HepG2 (cell line): ENCODE results near the gene PPFIA2. TPM values are rescaled to one million over a fixed set of nuclear protein-coding genes. Genes with fewer than 3 reads are reported as not detected.

Experiments used
- ATAC-seq: fragments of 200-7000 bp; cut with Tn5 transposase; 3 replicates; pipeline ENCODE4 v1.9.1; 2020; ENCODE audit warnings: mild to moderate bottlenecking, moderate library complexity
- BruUV-seq: library from RNA; stranded (reverse); fragments of 400-500 nt; replicated peaks from 2 replicates; lab custom pipeline; 2021; lab: Mats Ljungman, UMichigan
- CTCF ChIA-PET: fragments of 300-600 bp; formaldehyde crosslinking; extraction: SDS; loops from one replicate; lab custom pipeline; 2021; ENCODE audit warnings: low total read pairs, inconsistent platforms, low intra/inter-chr PET ratio; lab: Yijun Ruan, JAX
- POLR2A ChIA-PET: fragments of 350-600 bp; sonication (Branson Sonifier 250); formaldehyde crosslinking; loops from one replicate; lab custom pipeline; 2020; ENCODE audit warnings: antibody characterized with exemption, inconsistent platforms; lab: Yijun Ruan, JAX
- DNase-seq: peaks from one replicate; pipeline ENCODE4 v3.0.0-alpha.2; 2015; ENCODE audit warnings: low spot score
- FAIRE-seq: peaks from 3 replicates; lab custom pipeline; 2011; peaks lifted over from hg19 to GRCh38; lab: Jason Lieb, UNC
- H2AFZ ChIP-seq: one replicate; pipeline ENCODE4 v1.6.1; 2011; ENCODE audit warnings: low read length, inconsistent platforms
- H3K27ac ChIP-seq: fragments of 300-600 bp; 3 replicates; pipeline ENCODE4 v1.8.0; 2011; ENCODE audit warnings: mixed run types, mild to moderate bottlenecking, mixed read lengths, low read length, inconsistent platforms; ENCODE audit not compliant: insufficient read depth; ENCODE audit errors: extremely low read length
- H3K27me3 ChIP-seq, 2 experiments: fragments of 200-600 bp in 1 of 2; 2 replicates in 1 of 2; 3 replicates in 1 of 2; pipeline versions ENCODE4 v1.6.0 to v1.8.0; 2011; ENCODE audit warnings: low read length in 2 of 2, mild to moderate bottlenecking in 2 of 2, moderate library complexity in 2 of 2, inconsistent platforms in 1 of 2; ENCODE audit not compliant: insufficient read depth in 2 of 2, control insufficient read depth in 1 of 2
- H3K36me3 ChIP-seq, 2 experiments: fragments of 200-600 bp in 1 of 2; replicated peaks in 1 of 2; 2 replicates in 1 of 2; 3 replicates in 1 of 2; pipeline versions ENCODE4 v1.5.1 to v1.8.0; 2011; ENCODE audit warnings: low read length in 2 of 2, inconsistent platforms in 1 of 2; ENCODE audit not compliant: insufficient read depth in 2 of 2, control insufficient read depth in 1 of 2
- H3K4me1 ChIP-seq: 2 replicates; pipeline ENCODE4 v1.5.1; 2012; ENCODE audit warnings: low read length, inconsistent platforms; ENCODE audit not compliant: insufficient read depth
- H3K4me2 ChIP-seq: 2 replicates; pipeline ENCODE4 v1.6.0; 2011; ENCODE audit warnings: low read depth, low read length, inconsistent platforms
- H3K4me3 ChIP-seq, 3 experiments: fragments of 200-600 bp in 1 of 3; sonication (generic), shearing (Covaris generic) in 1 of 3; replicated peaks in 1 of 3; 2 replicates each; pipeline ENCODE4 v1.5.1; 2011 to 2016; ENCODE audit warnings: low read length in 3 of 3, inconsistent platforms in 2 of 3, low read depth in 2 of 3, mild to moderate bottlenecking in 2 of 3, control low read depth in 1 of 3, mixed read lengths in 1 of 3; ENCODE audit not compliant: insufficient read depth in 1 of 3
- H3K79me2 ChIP-seq: one replicate; pipeline ENCODE4 v1.6.1; 2011; ENCODE audit warnings: low read length, inconsistent platforms; ENCODE audit not compliant: insufficient read depth
- H3K9ac ChIP-seq: 2 replicates; pipeline ENCODE4 v1.6.0; 2011; ENCODE audit warnings: mild to moderate bottlenecking, low read depth, low read length, inconsistent platforms; ENCODE audit not compliant: insufficient read depth
- H3K9me3 ChIP-seq: 2 replicates; pipeline ENCODE4 v1.5.1; 2012; ENCODE audit warnings: mild to moderate bottlenecking, low read length
- H4K20me1 ChIP-seq: 2 replicates; pipeline ENCODE4 v1.6.0; 2011; ENCODE audit warnings: inconsistent platforms, mild to moderate bottlenecking, low read length, moderate library complexity; ENCODE audit not compliant: insufficient read depth
- ARID5B ChIP-seq: IDR thresholded peaks from 2 replicates; pipeline ENCODE4 v1.4.0; 2020; ENCODE audit warnings: mild to moderate bottlenecking, missing genetic modification reagents
- FOXC1 ChIP-seq: sonication (generic); formaldehyde crosslinking; IDR thresholded peaks from 2 replicates; pipeline ENCODE4 v1.8.0; 2022; ENCODE audit warnings: mild to moderate bottlenecking, missing genetic modification reagents, borderline replicate concordance
- HNF4G ChIP-seq, 2 experiments: sonication (generic) in 1 of 2; formaldehyde crosslinking in 1 of 2; IDR thresholded peaks; 2 replicates each; pipeline versions ENCODE4 v1.4.0 to v1.6.1; 2011 to 2020; ENCODE audit warnings: borderline replicate concordance in 2 of 2, low read depth in 2 of 2, mild to moderate bottlenecking in 2 of 2, low read length in 1 of 2, missing genetic modification reagents in 1 of 2, moderate library complexity in 1 of 2
- JARID2 ChIP-seq: sonication (generic); formaldehyde crosslinking; IDR thresholded peaks from 2 replicates; pipeline ENCODE4 v1.8.1; 2023; ENCODE audit warnings: missing genetic modification reagents, inconsistent platforms; ENCODE audit not compliant: insufficient replicate concordance
- KDM5B ChIP-seq: sonication (generic); formaldehyde crosslinking; IDR thresholded peaks from 2 replicates; pipeline ENCODE4 v1.4.0; 2020; ENCODE audit warnings: missing genetic modification reagents, mild to moderate bottlenecking, borderline replicate concordance
- MAFF ChIP-seq: IDR thresholded peaks from 2 replicates; pipeline ENCODE4 v1.6.1; 2011; ENCODE audit warnings: low read depth, low read length, improper control_type of control experiment
- NR3C1 ChIP-seq: sonication (generic); formaldehyde crosslinking; IDR thresholded peaks from 2 replicates; pipeline ENCODE4 v1.4.0; 2020; ENCODE audit warnings: missing genetic modification reagents
- TFDP2 ChIP-seq: sonication (generic); formaldehyde crosslinking; IDR thresholded peaks from 2 replicates; pipeline ENCODE4 v1.4.0; 2020; ENCODE audit warnings: missing genetic modification reagents
- U2AF2 ChIP-seq: fragments of 200-400 bp; formaldehyde crosslinking; IDR thresholded peaks from 2 replicates; pipeline ENCODE4 v1.6.1; 2017; ENCODE audit warnings: low read depth, mild to moderate bottlenecking, low read length
- ZNF335 ChIP-seq: sonication (generic); formaldehyde crosslinking; IDR thresholded peaks from 2 replicates; pipeline ENCODE4 v1.4.0; 2020; ENCODE audit warnings: missing genetic modification reagents
- ZNF614 ChIP-seq: IDR thresholded peaks from 2 replicates; pipeline ENCODE4 v1.6.1; 2018; ENCODE audit warnings: missing biosample characterization, missing genetic modification reagents, inconsistent platforms, borderline replicate concordance
- ZNF672 ChIP-seq: sonication (generic); formaldehyde crosslinking; IDR thresholded peaks from 2 replicates; pipeline ENCODE4 v1.8.1; 2022; ENCODE audit warnings: missing genetic modification reagents
- WGBS: methylation state at CpG from one replicate; pipeline ENCODE4 v1.1.6; 2017; ENCODE audit warnings: low lambda C conversion rate; 5-methylcytosine and 5-hydroxymethylcytosine counted together
- in situ Hi-C: cut with HindIII; loops from 2 replicates; pipeline ENCODE4 v1.10.0; 2017; ENCODE audit warnings: low pct_unique_long_range_greater_than_20kb; ENCODE audit not compliant: extremely low pct_ligation_motif_present
- intact Hi-C: fragments of 100-400 bp; cut with micrococcal nuclease; formaldehyde crosslinking; loops from one replicate; pipeline ENCODE4 v1.10.0; 2022; ENCODE audit not compliant: unreplicated experiment
- polyA plus RNA-seq, 8 experiments: library from polyadenylated mRNA; depleted of rRNA in 3 of 8; stranded (reverse) in 7 of 8; unstranded in 1 of 8; fragments of >200 nt; fragmentation: Illumina TruSeq in 4 of 8; extraction: Trizol in 4 of 8; gene quantifications; 2 replicates each; pipeline versions ENCODE4 v1.2.1 to v1.2.3, GENCODE V29; 2011 to 2016; ENCODE audit warnings: low read depth in 4 of 8, missing spikeins in 1 of 8, mixed read lengths in 1 of 8; ENCODE audit not compliant: insufficient read depth in 1 of 8
- total RNA-seq, 5 experiments: library from RNA; depleted of rRNA; stranded (reverse); fragments of >200 nt; fragmentation: Illumina TruSeq; extraction: Trizol; gene quantifications; 2 replicates each; pipeline ENCODE4 v1.2.3, GENCODE V29; 2016; ENCODE audit warnings: low read depth in 1 of 5

Gene PPFIA2
- total and polyA plus RNA-seq, 2 of the 13 experiments (the other 11 are each of a cell fraction or from before 2014, with no cell fraction given), result 0.05 TPM; not detected in 1

- H3K4me1 ChIP-seq, result no peaks in the 10 kb centered on the region
- H3K9me3 ChIP-seq, result no peaks in the 10 kb centered on the region
- H3K4me2 ChIP-seq, result 0 out of 2 replicates have a peak overlapping the region, but pooled peaks have one; percentile 37
- no peak for DNase-seq
- in situ Hi-C loops (no loop called here), intact Hi-C loops (no loop called here)
- TF ChIP-seq TFDP2 (CRISPR knock-in tag), result no peak
- peak; percentile 32; the same call in 1 of the 3 replicates for ATAC-seq
- no peak overlapping the region for H3K9ac ChIP-seq
- no peak for FAIRE-seq
- 20% methylated on average over 12 of the region's 12 CpGs for WGBS
- H3K27ac ChIP-seq, result no peak overlapping the region
- no peaks in the 10 kb centered on the region for H4K20me1 ChIP-seq
- no peaks in the 10 kb centered on the region for H3K36me3 ChIP-seq
- CTCF ChIA-PET, result no interaction called here
- no TSS peak for BruUV-seq
- no peaks in the 10 kb centered on the region for H3K79me2 ChIP-seq
- H3K27me3 ChIP-seq, result no peaks in the 10 kb centered on the region
- POLR2A ChIA-PET, result no interaction called here
- no peak overlapping the region for H2AFZ ChIP-seq
- H3K4me3 ChIP-seq, result no peak overlapping the region
These were observed 464.6 kb downstream of the PPFIA2 start for GRCh38 chr12:81294325-81295190.

GRCh38 chr12:81288651-81289050, 470.5 kb downstream of the PPFIA2 start:
- Histone ChIP-seq H2AFZ (no peak overlapping the region), H3K4me1 (no peaks in the 10 kb centered on the region), H3K27ac (no peak overlapping the region), H3K9ac (no peak overlapping the region), H3K27me3 (no peaks in the 10 kb centered on the region), H3K79me2 (no peaks in the 10 kb centered on the region), H3K36me3 (no peaks in the 10 kb centered on the region), H4K20me1 (no peaks in the 10 kb centered on the region), H3K9me3 (no peaks in the 10 kb centered on the region), H3K4me3 (no peak overlapping the region), H3K4me2 (no peak overlapping the region)
- ATAC-seq, result no peak
- in situ Hi-C loops (no loop called here), intact Hi-C loops (no loop called here)
- no peak for FAIRE-seq
- ChIA-PET CTCF (no interaction called here), POLR2A (no interaction called here)
- DNase-seq, result no peak
- no TSS peak for BruUV-seq
- TF ChIP-seq U2AF2, result no peak
- no peak for TF ChIP-seq ZNF614 (CRISPR knock-in tag)
- no peak for TF ChIP-seq NR3C1
- TF ChIP-seq JARID2 (CRISPR knock-in tag), result no peak
- TF ChIP-seq FOXC1 (CRISPR knock-in tag), result no peak
- TF ChIP-seq ARID5B, result no peak
- TF ChIP-seq ZNF335 (CRISPR knock-in tag), result no peak
- no peak for TF ChIP-seq HNF4G (IDR thresholded peaks at IDR 0.05; ENCODE audit: borderline replicate concordance, low read depth, low read length)
- TF ChIP-seq HNF4G (CRISPR knock-in tag; IDR thresholded peaks at IDR 0.05; ENCODE audit: borderline replicate concordance, low read depth), result no peak
- no peak for TF ChIP-seq MAFF
- no peak for TF ChIP-seq ZNF672 (CRISPR knock-in tag)
- TF ChIP-seq KDM5B (CRISPR knock-in tag), result no peak
